NCI-H774 (cell line): ENCODE data around the gene MAEA.
"Not testable (repeated sequence)": the region's sequence is repeated elsewhere in the genome, so short reads cannot be mapped to it uniquely, and the experiment has no call there.

Experiments used
- DNase-seq: peaks from one replicate; lab custom pipeline; 2025; lab: John Stamatoyannopoulos, UW

Gene MAEA

DNA sequence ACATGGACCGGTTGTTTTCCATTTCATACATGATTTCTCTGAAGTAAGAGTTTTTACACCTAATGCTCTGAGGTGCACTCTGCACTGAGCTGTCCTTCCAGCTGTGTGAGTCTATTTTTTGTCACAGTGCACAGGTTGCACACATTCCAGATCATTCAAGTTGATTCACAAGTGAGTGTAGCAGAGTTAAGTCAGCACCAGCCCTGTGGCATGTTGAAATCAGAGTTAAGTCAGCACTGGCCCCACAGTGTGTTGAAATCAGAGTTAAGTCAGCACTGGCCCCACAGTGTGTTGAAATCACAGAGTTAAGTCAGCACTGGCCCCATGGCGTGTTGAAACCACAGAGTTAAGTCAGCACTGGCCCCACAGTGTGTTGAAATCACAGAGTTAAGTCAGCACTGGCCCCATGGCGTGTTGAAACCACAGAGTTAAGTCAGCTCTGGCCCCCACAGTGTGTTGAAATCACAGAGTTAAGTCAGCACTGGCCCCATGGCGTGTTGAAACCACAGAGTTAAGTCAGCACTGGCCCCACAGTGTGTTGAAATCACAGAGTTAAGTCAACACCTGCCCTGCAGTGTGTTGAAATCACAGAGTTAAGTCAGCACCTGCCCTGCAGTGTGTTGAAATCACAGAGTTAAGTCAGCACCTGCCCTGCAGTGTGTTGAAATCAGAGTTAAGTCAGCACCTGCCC, 45.6 kb downstream of the MAEA start:
- not testable (repeated sequence) for DNase-seq

DNA sequence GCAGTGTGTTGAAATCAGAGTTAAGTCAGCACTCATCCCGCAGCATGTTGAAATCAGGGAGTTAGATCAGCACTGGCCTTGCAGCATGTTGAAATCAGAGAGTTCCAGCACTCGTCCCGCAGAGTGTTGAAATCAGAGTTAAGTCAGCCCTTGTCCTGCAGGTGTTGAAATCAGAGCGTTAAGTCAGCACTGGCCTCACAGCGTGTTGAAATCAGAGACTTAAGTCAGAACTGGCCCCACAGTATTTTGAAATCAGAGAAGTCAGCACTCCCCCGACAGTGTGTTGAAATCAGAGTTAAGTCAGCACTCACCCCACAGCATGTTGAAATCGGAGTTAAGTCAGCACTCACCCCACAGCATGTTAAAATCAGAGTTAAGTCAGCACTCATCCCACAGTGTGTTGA, 46.4 kb downstream of the MAEA start:
- no peak for DNase-seq

DNA sequence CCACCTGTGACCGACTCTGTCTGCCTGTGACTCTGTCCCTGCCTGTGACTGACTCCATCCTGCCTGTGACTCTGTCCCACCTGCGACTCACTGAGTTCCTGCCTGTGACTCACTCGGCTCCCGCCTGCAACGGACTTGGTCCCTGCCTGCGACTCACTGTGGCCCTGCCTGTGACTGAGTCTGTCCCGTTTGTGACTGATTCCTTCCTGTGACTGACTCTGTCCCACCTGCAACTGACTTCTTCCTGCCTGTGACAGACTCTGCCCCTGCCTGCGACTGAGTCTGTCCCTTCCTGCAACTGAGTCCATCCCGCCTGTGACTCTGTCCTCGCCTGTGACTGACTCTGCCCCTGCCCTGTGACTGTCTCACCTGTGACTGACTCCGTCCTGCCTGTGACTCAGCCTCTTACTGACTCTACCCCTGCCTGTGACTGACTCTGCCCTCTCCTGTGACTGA, 47.7 kb downstream of the MAEA start:
- DNase-seq, result no peak

DNA sequence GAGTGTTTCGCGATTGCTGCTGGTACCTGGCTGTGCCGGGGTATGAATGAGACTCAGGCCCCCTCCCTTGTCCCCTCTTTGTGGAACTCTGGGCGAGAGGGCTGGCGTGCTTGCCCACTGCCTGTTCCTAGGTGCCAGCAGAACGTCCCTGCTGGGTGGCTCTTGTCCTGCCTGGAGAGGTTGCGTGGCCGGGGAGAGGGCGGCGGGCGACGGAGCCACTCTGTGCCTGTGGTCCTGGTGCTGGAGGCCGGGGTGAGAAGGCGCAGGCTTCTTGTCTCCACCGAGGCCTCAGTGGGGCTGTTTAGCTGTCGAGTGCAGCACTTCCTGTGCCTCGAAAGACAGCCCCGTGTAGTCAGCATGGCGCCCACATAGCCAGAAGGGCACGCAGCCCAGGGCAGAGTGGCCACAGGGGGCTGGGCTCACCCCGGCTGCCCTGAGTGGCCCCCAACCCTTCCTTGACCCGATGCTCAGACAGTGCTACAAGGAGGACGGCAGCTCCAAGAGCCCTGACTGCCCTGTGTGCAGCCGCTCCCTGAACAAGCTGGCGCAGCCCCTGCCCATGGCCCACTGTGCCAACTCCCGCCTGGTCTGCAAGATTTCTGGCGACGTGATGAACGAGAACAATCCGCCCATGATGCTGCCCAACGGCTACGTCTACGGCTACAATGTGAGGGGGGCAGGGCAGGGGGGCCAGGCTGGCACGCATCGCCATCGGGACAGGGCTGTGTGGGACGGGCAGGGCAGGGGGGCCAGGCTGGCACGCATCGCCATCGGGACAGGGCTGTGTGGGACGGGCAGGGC, 48.5 kb downstream of the MAEA start:
- no peak for DNase-seq

DNA sequence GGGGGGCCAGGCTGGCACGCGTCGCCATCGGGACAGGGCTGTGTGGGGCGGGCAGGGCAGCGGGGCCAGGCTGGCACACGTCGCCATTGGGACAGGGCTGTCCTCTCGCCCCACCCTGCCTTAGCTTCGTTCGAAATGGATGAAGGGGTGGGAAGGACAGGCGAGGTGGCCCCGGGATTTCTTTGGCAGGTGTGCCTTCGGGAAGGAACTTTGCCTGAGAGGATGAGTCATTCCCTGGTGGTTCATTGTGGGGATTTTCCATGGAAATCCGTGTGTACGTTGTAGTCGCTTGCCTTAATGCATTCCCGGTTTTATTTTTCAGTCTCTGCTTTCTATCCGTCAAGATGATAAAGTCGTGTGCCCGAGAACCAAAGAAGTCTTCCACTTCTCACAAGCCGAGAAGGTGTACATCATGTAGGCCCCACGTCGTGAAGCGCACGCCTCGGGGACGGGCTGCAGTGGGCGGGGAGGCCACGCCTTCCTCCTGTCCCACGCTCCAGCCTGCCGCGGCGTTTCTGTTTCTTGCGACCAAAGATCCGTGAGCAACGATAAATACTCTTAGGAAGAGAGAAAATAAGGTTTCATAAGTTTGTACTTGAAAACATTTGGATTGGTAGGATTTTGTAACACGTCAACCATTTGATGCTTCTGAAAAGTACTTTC, 49.2 kb downstream of the MAEA start:
- no peak for DNase-seq

DNA sequence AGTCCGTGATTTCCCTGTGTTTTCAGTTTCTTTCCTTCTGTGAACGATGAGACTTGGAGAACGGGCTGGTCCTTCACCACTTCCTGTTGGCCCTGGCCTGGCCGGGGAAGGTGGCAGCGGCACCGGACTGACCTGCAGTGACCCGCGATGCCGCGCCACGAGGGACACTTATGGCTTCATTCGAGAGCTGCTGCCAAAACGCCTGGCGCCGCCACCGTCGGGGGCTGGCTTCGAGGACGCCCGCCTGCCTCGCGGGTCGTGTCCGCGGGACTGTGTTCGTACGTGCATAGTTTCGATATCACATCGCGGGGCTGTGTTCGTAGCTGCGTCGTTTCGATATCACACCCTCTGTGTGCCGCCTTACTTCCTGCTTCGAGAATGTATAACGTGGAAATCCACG, 49.8 kb downstream of the MAEA start:
- DNase-seq, result no peak

DNA sequence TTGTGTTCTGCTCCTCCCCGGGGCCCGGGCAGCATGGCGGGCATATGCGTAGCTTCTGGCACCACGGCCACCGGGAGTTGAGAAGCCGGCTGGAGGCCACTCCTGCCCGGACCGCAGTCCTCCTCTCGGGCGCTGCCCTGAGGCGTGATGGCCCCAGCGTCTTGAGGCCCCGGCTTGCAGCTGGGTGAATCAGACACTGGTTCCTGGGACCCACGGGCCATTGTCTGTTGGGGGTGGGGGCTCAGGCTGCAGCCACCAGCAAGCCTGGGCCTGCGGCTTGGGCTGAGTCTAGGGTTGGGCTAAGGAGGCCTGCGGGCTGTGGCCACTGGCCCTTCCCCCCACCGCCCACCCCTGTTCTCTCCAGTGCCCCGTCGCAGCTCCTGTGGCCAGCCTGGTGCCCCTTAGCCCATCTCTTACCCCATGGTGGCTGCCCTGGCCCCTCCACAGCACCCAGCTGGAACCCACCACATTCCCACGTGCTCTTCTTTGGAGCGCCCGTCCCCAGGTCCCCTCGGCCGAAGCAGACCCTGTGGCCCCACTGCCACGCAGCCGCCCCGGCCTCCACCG, 50.6 kb downstream of the MAEA start:
- no peak for DNase-seq

DNA sequence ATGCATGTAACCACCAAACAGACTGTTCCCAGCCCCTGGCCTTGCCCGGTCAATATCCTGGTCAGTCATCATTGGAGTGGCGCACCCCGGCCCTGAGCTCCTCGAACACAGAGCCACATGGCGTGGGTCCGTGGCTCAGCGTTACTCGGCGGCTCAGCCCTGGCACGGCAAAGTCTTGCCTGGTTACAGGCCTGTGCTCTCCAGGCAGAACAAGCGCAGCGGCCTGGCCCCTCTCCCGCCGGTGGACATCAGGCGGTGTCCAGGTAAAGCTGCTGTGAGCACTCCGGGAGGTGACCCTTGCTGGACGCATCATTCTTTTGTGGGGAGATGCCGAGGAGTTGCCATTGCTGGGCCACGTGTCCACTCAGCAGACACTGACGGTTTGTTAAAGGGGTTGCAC, 51.2 kb downstream of the MAEA start:
- DNase-seq, result no peak

DNA sequence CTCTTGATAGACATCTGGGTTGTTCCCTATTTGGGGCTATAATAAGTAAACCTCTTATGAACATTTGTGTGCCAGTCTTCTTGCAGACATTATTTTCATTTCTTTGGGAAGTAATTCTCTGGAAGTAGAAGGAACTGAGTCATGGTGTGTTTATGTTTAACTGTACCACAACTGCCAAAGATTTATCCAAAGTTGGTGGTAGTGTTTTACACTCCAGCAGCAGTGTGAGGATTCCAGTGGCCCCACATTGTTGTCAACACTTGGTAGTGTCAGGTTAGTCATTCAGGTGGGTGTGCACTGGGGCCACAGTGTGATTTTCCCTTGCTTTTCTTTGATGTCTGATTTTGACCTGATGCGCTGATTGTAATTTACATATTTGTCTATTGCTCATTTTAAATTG, 52.3 kb downstream of the MAEA start:
- DNase-seq, result no peak

DNA sequence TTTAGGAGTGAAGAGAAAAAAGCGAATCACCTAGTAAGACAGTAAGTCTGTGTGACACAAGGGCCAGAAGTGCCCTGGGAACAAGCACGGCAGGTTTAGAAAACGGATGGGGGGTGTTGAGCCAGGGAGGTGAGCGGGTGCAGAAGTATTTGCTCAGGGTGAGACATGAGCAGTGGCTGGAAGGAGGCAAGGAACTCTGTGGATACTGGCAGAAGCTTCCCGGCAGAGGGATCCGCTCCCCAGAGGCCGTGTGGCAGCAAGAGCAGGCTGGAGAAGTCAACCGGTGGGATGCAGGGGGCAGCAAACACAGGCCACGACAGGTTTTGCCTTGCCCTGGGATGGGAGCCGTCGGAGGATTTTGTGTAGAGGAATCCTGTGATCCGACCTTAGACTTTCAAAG, 55.0 kb downstream of the MAEA start:
- DNase-seq, result no peak

DNA sequence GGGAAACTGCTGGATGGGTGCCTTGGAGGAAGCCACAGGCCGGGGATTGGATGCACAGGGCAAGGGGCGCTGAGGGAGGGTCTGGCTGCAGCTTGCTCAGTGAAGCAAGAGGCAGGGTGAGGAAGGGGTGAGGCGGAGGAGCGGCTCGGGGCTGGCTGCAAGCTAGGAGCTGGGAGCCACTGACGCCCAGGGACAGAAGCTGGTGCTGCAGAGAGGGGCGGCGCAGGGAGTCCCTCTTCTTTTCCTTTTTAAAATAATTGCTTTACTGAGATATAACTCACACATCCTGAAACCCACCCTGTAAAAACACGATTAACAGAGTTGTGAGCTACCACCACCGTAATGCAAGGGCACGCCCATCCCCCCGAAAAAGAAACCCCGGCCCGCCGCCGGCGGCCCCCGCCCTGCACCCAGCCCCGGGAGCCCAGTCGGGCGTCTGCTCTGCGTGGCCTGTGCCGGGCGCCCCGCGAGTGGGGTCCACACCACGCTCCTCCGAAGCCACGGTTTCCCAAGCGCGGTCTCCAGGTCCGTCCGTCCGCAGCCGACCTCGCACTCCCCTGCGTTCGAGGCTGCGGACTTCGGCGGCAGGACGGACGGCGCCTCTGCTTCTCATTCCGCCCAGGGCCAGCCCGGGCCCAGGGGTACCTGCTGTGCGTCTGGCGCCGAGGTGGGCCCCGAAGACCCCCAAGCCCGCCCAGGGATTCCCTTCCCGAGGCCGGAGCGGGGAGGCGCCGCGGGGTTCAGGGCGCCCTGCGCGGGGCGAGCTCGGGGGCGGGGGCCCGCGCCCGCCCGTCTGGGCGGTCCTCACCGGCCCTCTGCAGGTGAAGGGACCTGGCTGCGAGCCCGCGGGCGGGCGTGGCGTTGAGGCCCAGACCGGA, 56.5 kb downstream of the MAEA start:
- no peak for DNase-seq

DNA sequence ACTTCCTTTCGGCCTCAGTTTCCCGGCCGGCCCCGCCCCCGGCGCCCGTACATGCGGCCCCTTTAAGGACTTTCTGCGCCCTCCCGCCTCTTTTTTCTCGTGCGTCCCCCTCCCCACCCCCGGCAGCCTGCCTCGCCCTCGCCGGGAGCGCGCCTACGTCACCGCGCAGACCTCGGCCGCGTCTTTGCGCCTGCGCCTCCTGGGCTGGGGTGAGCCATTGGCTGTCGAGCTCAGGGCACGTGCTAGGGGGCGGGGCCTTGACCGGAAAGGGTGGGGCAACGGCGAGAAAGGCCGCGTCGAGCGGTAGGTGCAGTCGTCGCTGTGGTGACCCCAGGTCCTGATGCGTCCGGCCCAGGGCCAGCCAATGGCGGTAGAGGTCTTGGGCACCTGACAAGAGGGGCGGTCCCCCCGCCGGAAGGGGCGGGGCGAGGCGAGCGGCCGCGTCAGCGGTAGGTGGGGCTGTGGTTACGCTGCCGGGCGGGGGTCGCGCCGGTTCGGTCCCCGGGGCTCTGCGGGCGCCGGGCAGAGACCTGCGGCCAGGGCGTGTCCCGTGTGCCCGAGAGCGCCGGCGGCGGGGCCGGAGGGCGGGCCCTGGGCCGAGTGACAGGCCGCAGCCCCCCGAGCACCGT, 57.2 kb downstream of the MAEA start, which contains the start of gene UVSSA:
TSS of gene UVSSA (plus strand) at position 428 of the 629 bp plus-strand sequence. CDS start 884 bp downstream, outside the sequence.
- peak; percentile 99 for DNase-seq

DNA sequence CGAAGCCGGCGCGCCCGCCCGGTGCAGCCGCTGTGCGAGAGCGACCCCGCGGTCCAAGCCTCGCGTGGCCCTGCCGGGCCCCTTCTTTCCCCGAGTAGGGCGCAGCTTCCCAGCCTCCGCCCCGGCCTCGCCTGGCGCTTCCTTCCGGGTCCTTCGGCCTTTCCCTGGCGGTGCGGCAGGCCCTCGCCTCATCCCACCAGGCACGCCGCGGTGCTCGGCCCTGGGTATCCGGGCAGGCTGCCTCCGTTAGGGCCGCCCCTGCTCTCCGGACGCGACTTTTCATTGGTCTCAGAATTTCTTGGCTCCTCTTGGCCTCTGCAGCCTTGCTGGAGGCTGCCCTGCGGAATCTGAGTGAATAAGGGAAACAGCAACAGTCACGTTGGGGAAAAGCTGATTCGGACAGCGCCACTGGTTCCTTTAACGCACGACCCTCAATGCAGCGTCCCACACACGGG, 57.7 kb downstream of the MAEA start:
- DNase-seq, result peak; percentile 48

DNA sequence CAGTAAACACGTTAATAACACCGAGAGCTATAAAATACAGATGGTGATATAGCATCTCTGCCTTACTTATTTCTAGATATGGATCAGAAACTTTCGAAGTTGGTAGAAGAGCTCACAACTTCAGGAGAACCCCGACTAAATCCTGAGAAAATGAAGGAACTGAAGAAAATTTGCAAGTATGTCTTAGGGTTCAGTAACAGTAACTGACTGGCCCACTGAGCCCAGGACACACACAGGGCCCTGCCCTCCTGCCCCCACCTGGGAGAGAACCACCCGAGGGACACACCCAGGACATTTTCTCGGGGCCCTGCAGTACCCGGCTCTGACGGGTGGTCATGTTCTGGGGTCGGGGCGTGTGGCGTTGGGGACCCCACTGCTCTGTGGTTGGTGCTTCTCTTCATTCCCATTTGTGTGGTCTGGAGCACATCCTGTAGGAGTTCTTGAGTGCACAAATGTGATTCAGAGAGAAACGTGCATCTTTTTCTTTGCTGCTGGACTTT, 58.4 kb downstream of the MAEA start:
- DNase-seq, result no peak

DNA sequence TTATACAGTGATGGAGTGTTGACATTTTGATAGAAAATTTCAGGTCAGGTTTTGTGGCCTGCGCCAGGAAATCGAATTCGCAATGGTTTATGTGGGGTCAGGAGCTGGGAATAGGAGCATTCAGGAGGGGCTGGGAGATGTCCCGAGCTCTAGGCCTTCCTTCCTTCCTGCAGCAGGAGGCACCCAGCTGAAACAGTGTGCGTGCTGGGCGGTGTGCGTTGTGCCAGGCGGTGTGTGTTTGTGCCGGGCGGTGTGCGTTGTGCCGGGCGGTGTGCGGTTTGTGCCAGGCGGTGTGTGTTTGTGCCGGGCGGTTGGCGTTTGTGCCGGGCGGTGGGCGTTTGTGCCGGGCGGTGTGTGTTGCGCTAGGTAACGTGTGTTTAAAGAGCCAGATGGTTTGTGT, 59.1 kb downstream of the MAEA start:
- no peak for DNase-seq

DNA sequence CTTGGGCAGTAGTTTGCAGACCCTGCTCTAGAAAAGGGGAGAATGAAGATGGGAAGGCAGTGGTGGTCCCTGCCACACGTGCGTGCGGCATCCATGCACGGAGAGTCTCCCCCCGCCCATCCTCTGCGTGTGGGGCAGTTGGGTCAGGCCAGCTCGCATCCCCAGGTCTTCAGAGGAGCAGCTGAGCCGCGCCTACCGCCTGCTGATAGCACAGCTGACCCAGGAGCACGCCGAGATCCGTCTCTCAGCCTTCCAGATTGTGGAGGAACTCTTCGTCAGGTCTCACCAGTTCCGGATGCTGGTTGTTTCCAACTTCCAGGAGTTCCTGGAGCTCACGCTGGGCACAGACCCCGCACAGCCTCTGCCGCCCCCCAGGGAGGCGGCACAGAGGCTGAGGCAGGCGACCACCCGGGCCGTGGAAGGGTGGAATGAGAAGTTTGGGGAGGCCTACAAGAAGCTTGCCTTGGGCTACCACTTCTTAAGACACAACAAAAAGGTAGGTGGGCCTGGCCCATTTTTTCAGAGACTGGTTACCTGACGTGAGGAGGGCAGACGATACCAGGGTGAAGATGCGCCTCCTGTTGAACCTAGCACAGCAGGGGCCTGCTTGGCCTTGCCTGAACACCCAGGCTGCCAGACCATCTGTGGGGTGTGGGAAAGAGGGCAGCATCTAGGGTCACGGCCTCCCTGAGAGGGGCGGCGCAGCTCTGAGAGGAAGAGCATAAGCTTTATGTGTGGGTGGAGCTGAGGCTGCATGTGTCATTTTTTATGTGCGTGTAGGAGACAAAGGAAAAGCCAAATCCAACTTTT, 59.9 kb downstream of the MAEA start:
- DNase-seq, result no peak

DNA sequence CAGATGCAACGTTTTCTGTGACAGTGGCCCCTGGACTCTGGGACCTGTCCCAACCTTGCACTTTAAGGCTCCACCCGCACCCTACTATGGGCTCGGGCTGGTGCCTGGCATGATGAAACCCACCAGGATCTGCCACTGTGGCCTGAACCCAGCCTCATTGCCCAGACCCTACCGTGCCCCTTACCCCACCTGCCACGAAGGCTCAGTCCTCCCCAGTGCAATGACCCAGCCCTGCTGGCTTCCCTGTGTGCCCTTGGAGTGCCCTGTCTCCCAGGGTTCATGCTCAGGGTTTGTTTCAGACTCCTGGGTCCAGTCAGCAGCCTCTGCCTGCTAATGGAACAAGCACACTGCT, 60.5 kb downstream of the MAEA start:
- no peak for DNase-seq

DNA sequence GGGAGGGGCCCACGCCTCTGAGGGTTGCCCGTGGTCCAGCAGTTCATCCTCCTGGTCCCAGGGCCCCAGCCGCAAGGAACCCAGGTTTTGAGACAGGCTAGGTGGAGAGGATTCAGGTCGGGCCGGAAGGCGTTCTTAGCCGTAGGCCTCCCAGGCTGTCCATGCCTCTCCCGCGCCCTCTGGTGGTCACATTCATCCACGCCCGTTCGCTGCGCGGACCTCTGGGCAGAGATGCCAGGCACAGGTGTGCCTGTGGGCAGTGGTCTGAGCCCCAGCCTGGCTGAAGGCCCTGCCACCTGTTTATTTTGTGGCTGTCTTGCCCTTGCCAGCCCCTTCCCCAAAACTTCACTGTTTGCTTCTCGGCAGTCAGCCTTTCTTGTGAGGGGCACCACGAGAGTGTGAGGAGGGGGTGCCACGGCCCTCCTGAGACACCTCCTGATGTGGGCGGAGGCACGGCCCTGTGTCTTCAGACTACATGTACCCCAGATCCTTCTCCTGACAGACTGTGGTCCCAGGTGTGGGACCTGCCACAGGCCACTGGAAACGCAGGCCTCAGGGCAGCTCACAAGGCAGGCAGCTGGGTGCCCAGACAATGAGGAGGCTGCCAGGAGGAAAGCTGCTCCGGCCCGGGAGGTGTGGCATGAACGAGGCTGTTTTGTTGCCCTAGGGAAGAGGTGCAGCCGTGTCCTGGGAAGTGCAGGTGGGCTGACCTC, 62.3 kb downstream of the MAEA start:
- peak; percentile 51 for DNase-seq

DNA sequence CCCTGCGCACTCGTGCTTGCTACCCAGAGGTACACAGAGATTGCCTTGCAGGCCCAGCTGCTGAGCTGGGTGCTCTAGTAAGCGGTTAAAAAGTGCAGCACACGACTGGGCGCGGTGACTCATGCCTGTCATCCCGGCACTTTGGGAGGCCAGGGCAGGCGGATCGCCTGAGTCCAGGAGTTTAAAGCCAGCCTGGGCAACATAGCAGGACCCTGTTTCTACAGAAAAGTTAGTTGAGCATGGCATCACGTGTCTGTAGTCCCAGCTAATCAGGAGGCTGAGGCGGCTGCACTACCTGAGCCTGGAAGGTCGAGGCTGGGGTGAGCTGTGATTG, 62.8 kb downstream of the MAEA start:
- no peak for DNase-seq
